ENCODE measurements around the gene ALDH5A1.

The ALDH5A1 gene

DNA sequence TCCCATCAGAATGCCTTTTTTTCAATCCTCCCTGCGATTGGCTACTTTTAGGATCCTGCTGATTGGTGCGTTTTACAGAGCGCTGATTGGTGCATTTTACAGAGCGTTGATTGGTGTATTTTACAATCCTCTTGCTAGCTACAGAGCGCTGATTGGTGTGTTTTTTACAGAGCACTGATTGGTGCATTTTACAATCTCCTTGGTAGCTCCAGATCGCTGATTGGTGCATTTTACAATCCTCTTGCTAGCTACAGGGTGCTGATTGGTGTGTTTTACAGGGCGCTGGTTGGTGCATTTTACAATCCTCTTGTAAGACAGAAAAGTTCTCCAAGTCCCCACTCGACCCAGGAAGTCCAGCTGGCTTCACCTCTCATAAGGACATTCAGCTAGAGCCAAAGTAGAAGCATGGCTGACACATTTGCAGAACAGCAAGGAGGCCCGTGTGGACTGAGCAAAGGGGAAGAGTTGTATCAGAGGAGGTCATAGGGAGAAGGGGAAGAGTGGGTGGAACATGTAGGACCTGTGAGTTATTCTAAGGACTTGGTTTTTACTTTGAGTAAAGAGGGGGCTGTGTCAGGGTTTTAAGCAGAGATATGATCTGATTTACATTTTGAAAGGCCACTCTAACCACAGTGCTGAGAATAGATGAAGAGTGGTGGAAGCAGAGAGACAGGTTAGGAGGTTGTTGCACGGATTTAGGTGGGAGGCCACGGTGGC, 2.6 kb downstream of the ALDH5A1 start:
- no peak for TF ChIP-seq SNAI2 (CRISPR knock-in tag; IDR thresholded peaks at IDR 0.05)
- TF ChIP-seq ZFP30 (CRISPR knock-in tag; IDR thresholded peaks at IDR 0.05) = no peak
- no peak for TF ChIP-seq TOX (CRISPR knock-in tag; IDR thresholded peaks at IDR 0.05; ENCODE audit: borderline replicate concordance)
- no peak for TF ChIP-seq TCF4 (CRISPR knock-in tag; IDR thresholded peaks at IDR 0.05; ENCODE audit: borderline replicate concordance)
- no peak for ATAC-seq

DNA sequence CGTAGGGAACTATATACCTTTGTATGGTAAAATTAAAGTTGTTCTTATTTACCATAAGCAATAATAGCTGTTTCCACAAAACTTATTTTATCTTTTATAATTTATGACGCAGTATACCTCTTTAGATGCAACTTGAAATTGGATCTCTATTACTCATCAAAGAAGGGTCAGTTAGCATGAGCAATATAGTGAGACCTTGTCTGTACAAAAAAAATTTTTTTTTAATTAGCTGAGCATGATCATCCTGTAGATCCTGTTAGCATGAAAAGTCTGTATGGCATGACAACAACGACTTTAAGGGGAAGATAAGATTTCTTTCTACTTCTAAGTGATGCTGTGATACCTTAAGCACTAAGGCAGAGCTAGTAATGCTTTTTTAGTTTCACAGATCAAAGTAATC, 5.9 kb downstream of the ALDH5A1 start:
- no peak for TF ChIP-seq CREB5 (CRISPR knock-in tag; IDR thresholded peaks at IDR 0.05; ENCODE audit: low read depth)
- no peak for TF ChIP-seq PPARA (CRISPR knock-in tag; IDR thresholded peaks at IDR 0.05; ENCODE audit: borderline replicate concordance)
- no peak for TF ChIP-seq ZC3H10 (CRISPR knock-in tag; IDR thresholded peaks at IDR 0.05)
- TF ChIP-seq GLIS3 (CRISPR knock-in tag; IDR thresholded peaks at IDR 0.05) = no peak
- TF ChIP-seq TOX (CRISPR knock-in tag; IDR thresholded peaks at IDR 0.05; ENCODE audit: borderline replicate concordance) = no peak
- TF ChIP-seq TCF4 (CRISPR knock-in tag; IDR thresholded peaks at IDR 0.05; ENCODE audit: borderline replicate concordance) = no peak
- no peak for TF ChIP-seq RARB (CRISPR knock-in tag; IDR thresholded peaks at IDR 0.05)
- TF ChIP-seq ISL1 (CRISPR knock-in tag; IDR thresholded peaks at IDR 0.05) = no peak
- TF ChIP-seq, protein P1, sequence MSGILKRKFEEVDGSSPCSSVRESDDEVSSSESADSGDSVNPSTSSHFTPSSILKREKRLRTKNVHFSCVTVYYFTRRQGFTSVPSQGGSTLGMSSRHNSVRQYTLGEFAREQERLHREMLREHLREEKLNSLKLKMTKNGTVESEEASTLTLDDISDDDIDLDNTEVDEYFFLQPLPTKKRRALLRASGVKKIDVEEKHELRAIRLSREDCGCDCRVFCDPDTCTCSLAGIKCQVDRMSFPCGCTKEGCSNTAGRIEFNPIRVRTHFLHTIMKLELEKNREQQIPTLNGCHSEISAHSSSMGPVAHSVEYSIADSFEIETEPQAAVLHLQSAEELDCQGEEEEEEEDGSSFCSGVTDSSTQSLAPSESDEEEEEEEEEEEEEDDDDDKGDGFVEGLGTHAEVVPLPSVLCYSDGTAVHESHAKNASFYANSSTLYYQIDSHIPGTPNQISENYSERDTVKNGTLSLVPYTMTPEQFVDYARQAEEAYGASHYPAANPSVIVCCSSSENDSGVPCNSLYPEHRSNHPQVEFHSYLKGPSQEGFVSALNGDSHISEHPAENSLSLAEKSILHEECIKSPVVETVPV (CRISPR knock-in tag; IDR thresholded peaks at IDR 0.05) = no peak
- no peak for TF ChIP-seq ESRRG (CRISPR knock-in tag; IDR thresholded peaks at IDR 0.05)
- no peak for TF ChIP-seq BACH2 (CRISPR knock-in tag; IDR thresholded peaks at IDR 0.05; ENCODE audit: borderline replicate concordance)
- TF ChIP-seq OSR1 (CRISPR knock-in tag; IDR thresholded peaks at IDR 0.05) = no peak
- TF ChIP-seq ARNTL (CRISPR knock-in tag; IDR thresholded peaks at IDR 0.05; ENCODE audit: borderline replicate concordance, low read depth) = no peak
- no peak for TF ChIP-seq ZNF565 (CRISPR knock-in tag; conservative IDR thresholded peaks at IDR 0.05; ENCODE audit: low read depth)
- no peak for ATAC-seq

DNA sequence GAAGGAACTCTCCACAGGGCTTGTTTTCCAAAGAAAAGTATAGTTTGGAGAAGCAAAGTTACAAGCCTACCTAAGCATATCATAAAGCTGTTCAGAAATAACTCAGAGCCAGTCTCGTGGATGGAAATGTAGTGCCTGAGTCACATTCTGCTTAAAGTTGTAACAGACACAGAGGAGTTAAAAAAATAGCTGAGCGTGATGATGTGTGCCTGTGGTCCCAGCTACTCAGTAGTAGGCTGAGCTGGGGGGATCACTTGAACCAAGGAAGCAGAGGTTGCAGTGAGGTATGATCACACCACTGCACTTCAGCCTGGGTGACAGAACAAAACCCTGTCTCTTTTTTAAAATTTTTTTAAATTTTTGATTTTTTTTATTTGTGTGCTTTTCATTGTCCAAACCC, 6.6 kb downstream of the ALDH5A1 start:
- no peak for ATAC-seq
- no peak for TF ChIP-seq ZNF565 (CRISPR knock-in tag; conservative IDR thresholded peaks at IDR 0.05; ENCODE audit: low read depth)
- TF ChIP-seq, protein P2, sequence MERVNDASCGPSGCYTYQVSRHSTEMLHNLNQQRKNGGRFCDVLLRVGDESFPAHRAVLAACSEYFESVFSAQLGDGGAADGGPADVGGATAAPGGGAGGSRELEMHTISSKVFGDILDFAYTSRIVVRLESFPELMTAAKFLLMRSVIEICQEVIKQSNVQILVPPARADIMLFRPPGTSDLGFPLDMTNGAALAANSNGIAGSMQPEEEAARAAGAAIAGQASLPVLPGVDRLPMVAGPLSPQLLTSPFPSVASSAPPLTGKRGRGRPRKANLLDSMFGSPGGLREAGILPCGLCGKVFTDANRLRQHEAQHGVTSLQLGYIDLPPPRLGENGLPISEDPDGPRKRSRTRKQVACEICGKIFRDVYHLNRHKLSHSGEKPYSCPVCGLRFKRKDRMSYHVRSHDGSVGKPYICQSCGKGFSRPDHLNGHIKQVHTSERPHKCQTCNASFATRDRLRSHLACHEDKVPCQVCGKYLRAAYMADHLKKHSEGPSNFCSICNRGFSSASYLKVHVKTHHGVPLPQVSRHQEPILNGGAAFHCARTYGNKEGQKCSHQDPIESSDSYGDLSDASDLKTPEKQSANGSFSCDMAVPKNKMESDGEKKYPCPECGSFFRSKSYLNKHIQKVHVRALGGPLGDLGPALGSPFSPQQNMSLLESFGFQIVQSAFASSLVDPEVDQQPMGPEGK (CRISPR knock-in tag; IDR thresholded peaks at IDR 0.05; ENCODE audit: borderline replicate concordance) = no peak

DNA sequence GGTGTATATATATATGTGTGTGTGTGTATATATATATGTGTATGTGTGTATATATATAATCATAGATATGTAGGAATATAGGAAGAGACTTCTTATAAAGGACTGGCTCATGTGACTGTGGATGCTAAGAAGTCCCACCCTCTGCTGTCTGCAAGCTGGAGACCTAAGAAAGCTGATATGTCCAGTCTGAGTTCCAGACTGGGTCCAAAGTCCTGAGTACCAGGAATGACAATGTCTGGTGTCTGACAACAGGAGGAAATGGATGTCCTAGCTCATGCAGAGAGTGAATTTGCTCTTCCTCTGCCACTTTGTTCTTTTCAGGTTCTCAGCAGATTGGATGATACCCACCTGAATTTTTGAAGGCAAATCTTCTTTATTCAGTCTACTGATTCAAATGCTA, 7.1 kb downstream of the ALDH5A1 start:
- no peak for ATAC-seq
- TF ChIP-seq TSHZ2 (CRISPR knock-in tag; IDR thresholded peaks at IDR 0.05) = no peak
- no peak for TF ChIP-seq TCF4 (CRISPR knock-in tag; IDR thresholded peaks at IDR 0.05; ENCODE audit: borderline replicate concordance)
- TF ChIP-seq POU6F1 (CRISPR knock-in tag; IDR thresholded peaks at IDR 0.05; ENCODE audit: borderline replicate concordance, low read depth) = no peak
- TF ChIP-seq, protein P1 (CRISPR knock-in tag; IDR thresholded peaks at IDR 0.05) = no peak
- TF ChIP-seq OSR1 (CRISPR knock-in tag; IDR thresholded peaks at IDR 0.05) = no peak
- TF ChIP-seq ARNTL (CRISPR knock-in tag; IDR thresholded peaks at IDR 0.05; ENCODE audit: borderline replicate concordance, low read depth) = no peak
- no peak for TF ChIP-seq ZFP3 (CRISPR knock-in tag; IDR thresholded peaks at IDR 0.05)
- no peak for TF ChIP-seq CSDC2 (CRISPR knock-in tag; IDR thresholded peaks at IDR 0.05)
- no peak for TF ChIP-seq RARB (CRISPR knock-in tag; IDR thresholded peaks at IDR 0.05)
- TF ChIP-seq, protein P2 (CRISPR knock-in tag; IDR thresholded peaks at IDR 0.05; ENCODE audit: borderline replicate concordance) = no peak
- TF ChIP-seq ESRRG (CRISPR knock-in tag; IDR thresholded peaks at IDR 0.05) = no peak
- TF ChIP-seq ZC3H10 (CRISPR knock-in tag; IDR thresholded peaks at IDR 0.05) = no peak
- TF ChIP-seq ZFP30 (CRISPR knock-in tag; IDR thresholded peaks at IDR 0.05) = no peak
- no peak for TF ChIP-seq PPARA (CRISPR knock-in tag; IDR thresholded peaks at IDR 0.05; ENCODE audit: borderline replicate concordance)
- TF ChIP-seq TOX (CRISPR knock-in tag; IDR thresholded peaks at IDR 0.05; ENCODE audit: borderline replicate concordance) = no peak
- TF ChIP-seq BACH2 (CRISPR knock-in tag; IDR thresholded peaks at IDR 0.05; ENCODE audit: borderline replicate concordance) = no peak
- no peak for TF ChIP-seq GLIS3 (CRISPR knock-in tag; IDR thresholded peaks at IDR 0.05)
- TF ChIP-seq ISL1 (CRISPR knock-in tag; IDR thresholded peaks at IDR 0.05) = no peak

Measured in SK-N-SH treated with all-trans-retinoic acid at 6 μM for 48 hours (cell line).